Mesodermal cell (in vitro differentiated cells): ENCODE data around the gene TAPT1.

ENCODE experiments used
- H3K27ac ChIP-seq: 2 replicates; pipeline ENCODE4 v1.7.0; 2013; ENCODE audit warnings: mild to moderate bottlenecking, low read depth, low read length, moderate library complexity; ENCODE audit not compliant: severe bottlenecking
- H3K36me3 ChIP-seq: 2 replicates; pipeline ENCODE4 v1.7.1; 2013; ENCODE audit warnings: mild to moderate bottlenecking, low read length, moderate library complexity; ENCODE audit not compliant: control insufficient read depth, insufficient read depth
- H3K4me1 ChIP-seq: one replicate; pipeline ENCODE4 v1.7.1; 2013; ENCODE audit warnings: mild to moderate bottlenecking, low read length; ENCODE audit not compliant: insufficient read depth, control insufficient read depth, poor library complexity, severe bottlenecking
- H3K4me3 ChIP-seq: 2 replicates; pipeline ENCODE4 v1.7.0; 2013; ENCODE audit warnings: low read length, control low read depth, mild to moderate bottlenecking; ENCODE audit not compliant: insufficient read depth, poor library complexity, severe bottlenecking; ENCODE audit errors: extremely low read depth
- H3K9me3 ChIP-seq: 2 replicates; pipeline ENCODE4 v1.7.1; 2013; ENCODE audit warnings: mild to moderate bottlenecking, low read length, moderate library complexity; ENCODE audit not compliant: control insufficient read depth
- WGBS, 2 experiments: methylation state at CpG; one replicate each; pipeline ENCODE4 v1.1.5; 2013; ENCODE audit warnings: missing lambda C conversion rate in 2 of 2; ENCODE audit not compliant: insufficient coverage in 2 of 2; 5-methylcytosine and 5-hydroxymethylcytosine counted together

TAPT1 gene

DNA sequence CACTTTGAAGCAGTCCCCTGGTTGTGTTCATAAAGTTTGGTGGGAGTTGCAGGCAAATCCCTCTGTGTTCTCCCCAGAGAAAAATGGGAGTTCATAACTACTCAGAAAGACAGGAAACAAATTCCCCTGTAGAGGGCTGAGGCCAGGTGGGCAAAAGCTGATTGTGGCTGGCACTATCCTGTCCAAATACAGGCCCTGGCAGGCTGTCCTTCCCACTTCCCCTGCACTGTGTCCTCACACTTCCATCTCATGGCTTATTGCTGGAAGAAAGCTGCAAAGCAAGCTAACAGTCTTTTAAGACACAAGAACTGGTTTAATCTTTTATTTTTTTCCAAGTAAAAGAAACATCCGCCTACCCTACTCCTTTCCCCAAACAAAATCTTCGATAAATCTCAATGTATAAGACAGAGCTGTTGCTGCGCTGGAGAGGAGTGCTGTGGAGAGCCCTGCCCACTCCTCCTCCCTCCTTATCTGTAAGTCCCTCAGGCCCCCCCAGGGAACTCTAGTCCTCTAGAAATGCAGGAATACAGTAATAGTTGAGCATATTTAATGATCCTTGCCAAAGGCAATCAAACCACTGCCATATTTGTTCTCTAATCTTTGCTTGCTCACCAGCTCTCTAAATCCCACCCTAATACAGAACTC, 14.0 kb downstream of the TAPT1 start:
- Histone ChIP-seq H3K27ac (no peak overlapping the region), H3K4me1 (no peaks in the 10 kb centered on the region), H3K36me3 (no peaks in the 10 kb centered on the region), H3K4me3 (no peak overlapping the region), H3K9me3 (no peaks in the 10 kb centered on the region)
- WGBS, 2 experiments, result 100% methylated on average over 1 to 3 of the region's 3 CpGs

DNA sequence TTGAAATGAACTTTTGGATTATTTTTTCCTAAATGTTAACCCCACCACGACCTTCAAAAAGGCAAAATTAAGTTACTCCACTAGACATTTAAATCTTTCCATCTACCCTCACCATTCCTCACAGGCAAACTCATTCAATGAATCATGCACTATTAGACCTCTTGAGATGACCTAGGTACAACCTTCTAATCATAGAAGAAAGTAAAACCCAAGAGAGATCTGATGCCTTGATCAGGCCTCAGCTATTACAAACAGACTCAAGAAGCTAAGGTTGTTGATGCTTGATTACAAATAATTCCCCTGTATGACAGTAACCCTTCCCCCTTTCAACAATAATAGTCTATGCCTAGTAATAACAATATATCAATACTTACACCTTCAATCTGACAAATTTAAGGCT, 18.9 kb downstream of the TAPT1 start:
- Histone ChIP-seq H3K36me3 (no peaks in the 10 kb centered on the region), H3K9me3 (no peaks in the 10 kb centered on the region), H3K4me3 (no peak overlapping the region), H3K27ac (no peak overlapping the region), H3K4me1 (no peaks in the 10 kb centered on the region)
- 50 to 100% methylated on average over 1 of the region's 1 CpG for WGBS, 2 experiments

DNA sequence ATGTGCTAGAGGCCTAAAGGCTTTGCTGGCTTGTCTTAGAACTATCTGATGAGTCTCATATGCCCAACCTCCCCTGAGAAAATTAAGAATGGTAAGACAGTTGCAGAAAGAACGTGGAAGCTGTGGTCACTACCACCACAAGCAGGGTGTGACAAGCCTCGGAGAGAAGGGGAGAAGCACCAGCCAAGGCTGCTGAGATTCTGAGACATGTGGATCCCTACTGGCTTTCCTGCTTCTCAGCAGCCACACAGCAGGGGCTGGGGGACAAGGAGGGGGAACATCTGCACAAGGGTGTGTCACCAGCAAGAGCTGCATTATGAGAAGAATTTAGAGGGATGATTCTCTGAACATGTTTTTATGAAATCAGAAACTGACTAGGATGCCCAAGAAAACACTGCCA, 19.4 kb downstream of the TAPT1 start:
- Histone ChIP-seq H3K27ac (no peak overlapping the region), H3K4me1 (no peaks in the 10 kb centered on the region), H3K36me3 (no peaks in the 10 kb centered on the region), H3K4me3 (no peak overlapping the region), H3K9me3 (no peaks in the 10 kb centered on the region)
- WGBS, 2 experiments, result 50 to 57% methylated on average over 2 of the region's 2 CpGs

DNA sequence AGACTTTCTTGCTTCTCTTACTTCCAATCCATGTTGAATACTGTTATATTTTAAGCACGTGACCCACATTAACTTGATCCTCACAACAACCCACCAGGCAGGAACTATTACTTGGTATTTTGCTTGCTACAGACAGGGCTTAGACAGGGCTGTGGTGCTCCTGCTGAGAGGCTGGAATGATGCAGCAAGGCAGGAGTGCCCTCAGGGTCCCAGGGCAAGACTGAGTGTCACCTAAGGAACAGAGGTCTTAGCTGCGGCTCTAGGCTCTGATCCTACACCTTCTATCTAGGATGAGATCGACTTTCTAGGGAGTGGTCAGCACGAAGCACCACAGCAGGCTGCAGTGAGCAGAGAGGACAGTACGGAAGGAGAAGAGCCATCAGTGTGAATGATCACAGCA, 20.0 kb downstream of the TAPT1 start:
- 45 to 74% methylated on average over 2 to 5 of the region's 5 CpGs for WGBS, 2 experiments
- H3K27ac ChIP-seq, result no peak overlapping the region
- H3K4me3 ChIP-seq, result no peak overlapping the region
- H3K9me3 ChIP-seq, result no peaks in the 10 kb centered on the region
- H3K4me1 ChIP-seq, result no peaks in the 10 kb centered on the region
- no peaks in the 10 kb centered on the region for H3K36me3 ChIP-seq

DNA sequence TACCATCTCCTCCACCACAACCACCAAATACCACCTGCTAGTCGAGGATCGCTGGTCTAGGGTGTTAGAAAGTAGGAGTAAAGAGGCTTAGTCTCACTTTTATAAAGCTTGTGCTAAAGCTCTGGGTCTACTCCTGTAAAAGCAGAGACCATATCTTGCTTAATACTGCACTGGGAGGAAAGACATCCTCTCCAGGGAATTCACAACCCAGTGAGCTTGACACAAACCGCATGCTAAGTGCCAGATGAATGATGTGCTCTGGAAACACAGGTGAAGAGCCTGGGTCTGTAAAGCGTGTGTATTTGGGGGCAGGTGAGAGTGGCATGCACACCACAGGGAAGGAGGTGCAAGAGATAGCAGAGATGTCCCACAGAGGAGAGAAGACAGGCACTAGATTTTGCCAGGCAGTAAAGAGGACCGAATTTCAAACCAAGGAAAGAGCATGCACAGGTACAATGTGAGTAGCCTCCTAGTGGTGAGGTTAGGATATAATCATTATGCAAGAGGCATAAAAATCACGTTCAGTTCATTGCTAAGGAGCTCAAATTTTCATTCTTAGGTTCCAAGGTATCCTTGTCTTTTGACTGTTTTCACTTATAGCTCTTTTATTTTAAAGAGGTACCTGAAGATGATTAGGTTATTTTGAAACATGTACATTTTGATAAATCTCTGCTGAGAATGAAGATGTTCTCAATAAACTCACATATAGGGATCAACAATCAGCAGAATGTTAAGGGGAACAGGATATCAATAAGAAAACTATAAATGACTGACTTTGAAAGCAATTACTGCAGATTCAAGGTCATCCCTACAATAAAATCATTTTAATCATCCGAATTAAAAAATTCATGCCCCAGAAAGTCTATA, 20.7 kb downstream of the TAPT1 start:
- no peaks in the 10 kb centered on the region for H3K9me3 ChIP-seq
- 67 to 71% methylated on average over 4 of the region's 7 CpGs for WGBS, 2 experiments
- H3K27ac ChIP-seq, result no peak overlapping the region
- no peak overlapping the region for H3K4me3 ChIP-seq
- no peaks in the 10 kb centered on the region for H3K4me1 ChIP-seq
- H3K36me3 ChIP-seq, result no peaks in the 10 kb centered on the region

DNA sequence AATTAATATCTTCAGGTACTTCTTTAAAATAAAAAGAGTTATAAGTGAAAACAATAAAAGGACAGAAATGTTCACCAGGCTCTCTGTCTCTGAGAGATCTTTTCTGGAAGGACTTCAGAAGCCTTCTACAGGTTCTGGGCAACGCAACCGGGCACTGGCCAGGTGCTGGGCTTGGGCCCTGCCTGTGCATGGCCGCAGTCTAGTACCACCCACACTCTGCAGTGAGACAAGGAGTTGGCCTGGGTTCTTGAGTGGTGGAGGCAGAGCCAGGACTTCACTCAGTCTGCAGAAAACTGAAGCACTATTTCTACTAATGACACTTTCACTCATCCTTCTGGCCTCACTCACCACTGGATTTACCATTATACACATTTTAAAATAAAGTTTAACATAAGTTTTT, 21.8 kb downstream of the TAPT1 start:
- H3K27ac ChIP-seq, result no peak overlapping the region
- H3K4me1 ChIP-seq, result no peaks in the 10 kb centered on the region
- no peak overlapping the region for H3K4me3 ChIP-seq
- no peaks in the 10 kb centered on the region for H3K9me3 ChIP-seq
- no peaks in the 10 kb centered on the region for H3K36me3 ChIP-seq
- 94 to 100% methylated on average over 1 to 2 of the region's 3 CpGs for WGBS, 2 experiments

DNA sequence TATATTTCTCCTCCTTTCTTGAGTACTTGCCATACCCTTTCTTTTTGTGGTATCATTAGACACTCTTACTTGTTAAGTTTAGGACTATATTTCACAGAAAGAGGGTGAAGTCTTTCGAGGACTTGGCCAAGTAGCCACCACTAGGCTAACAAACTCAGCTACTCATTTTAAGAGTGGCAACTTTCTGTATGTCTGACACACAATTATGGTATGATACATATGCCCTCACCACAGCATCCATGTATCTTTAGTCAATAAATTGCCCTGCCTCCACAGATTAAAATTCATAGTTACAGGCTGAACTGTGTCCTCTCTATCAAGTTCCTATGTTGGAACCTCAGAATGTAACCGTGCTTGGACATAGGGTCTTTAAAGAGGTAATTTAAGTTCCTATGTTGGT, 23.2 kb downstream of the TAPT1 start:
- H3K4me1 ChIP-seq, result no peaks in the 10 kb centered on the region
- no peaks in the 10 kb centered on the region for H3K36me3 ChIP-seq
- no peaks in the 10 kb centered on the region for H3K9me3 ChIP-seq
- H3K27ac ChIP-seq, result no peak overlapping the region
- 80 to 100% methylated on average over 1 of the region's 2 CpGs for WGBS, 2 experiments
- H3K4me3 ChIP-seq, result no peak overlapping the region

DNA sequence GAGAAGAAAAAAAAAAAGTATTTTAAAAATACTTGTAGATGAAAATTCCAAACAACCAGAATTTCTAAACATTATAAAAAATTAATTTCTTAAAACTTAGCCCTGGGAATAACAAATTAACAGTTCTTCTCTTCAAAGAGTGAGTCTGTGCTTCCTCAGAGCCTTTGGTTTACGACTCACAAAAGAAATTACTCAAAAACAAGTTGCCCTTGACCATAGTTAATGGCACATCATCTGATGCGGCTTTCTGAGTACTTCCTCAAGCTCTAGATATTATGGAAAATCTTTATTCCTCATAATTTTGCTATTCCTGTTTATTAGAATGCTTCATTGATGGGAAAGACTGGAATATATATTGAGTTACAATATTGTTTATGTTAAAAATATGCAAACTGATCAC, 23.7 kb downstream of the TAPT1 start:
- H3K4me3 ChIP-seq, result no peak overlapping the region
- H3K36me3 ChIP-seq, result no peaks in the 10 kb centered on the region
- no peak overlapping the region for H3K27ac ChIP-seq
- H3K4me1 ChIP-seq, result no peaks in the 10 kb centered on the region
- H3K9me3 ChIP-seq, result no peaks in the 10 kb centered on the region
- WGBS, 2 experiments, result 86 to 100% methylated on average over 1 of the region's 2 CpGs

DNA sequence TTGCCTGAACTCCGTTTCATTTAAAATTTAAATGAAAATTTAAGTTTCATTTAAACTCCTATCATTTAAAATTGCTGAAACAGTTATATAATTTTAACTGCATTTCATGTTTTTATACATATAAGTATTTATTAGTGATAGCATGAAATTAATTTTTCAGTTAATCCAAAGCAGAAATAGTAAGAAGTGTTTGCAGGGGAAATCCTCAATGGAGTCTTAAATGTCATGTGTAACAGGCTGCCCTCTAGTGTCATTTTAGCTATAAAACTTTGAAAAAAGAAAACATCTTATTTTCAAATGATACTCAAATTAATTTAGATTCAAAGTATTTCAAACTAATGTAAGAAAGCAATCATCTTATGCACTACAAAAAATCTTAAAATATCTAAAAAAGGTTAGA, 27.2 kb downstream of the TAPT1 start:
- Histone ChIP-seq H3K9me3 (no peaks in the 10 kb centered on the region), H3K36me3 (no peaks in the 10 kb centered on the region), H3K4me3 (no peak overlapping the region), H3K27ac (no peak overlapping the region), H3K4me1 (peaks cover 4% of the 10 kb centered on the region)
- WGBS, 2 experiments, result no CpG with 5 or more reads among the region's 1 CpG

DNA sequence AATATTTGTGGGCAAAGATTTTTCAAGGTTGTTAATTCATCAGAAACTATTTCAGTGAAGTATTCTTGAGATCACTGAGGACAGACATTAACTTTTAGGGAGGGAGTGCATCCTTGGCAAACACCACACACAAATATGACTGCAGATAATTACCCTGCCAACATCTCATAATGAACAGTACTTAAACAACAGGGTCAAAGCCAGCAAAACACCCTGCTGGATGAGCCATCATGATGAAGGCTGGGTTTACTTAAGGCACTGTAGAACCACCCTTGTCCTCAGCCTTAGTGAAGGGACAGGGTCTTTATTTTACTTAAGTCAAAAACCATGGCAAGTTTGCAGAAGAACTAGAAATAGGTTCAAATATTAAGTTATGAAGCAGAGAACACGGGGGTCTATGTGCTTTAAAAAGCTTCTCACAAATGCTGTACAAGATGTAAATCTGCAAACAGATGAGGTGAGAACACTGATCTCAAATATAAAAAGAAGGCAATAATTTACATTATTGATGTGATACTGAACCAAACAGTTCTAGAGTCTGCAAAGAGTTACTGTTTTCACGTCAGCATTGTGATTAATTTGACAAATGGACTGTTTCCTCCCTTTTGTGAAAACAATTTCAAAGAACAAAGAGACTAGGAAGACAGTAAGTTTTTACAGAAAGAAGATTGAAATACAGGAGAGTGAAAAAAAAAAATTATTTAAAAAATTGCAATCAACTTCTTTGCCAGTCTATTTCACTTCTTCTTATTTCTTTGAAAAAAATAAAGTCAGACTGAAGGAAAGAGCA, 28.2 kb downstream of the TAPT1 start:
- H3K4me1 ChIP-seq, result peaks cover 4% of the 10 kb centered on the region
- no peak overlapping the region for H3K27ac ChIP-seq
- no peaks in the 10 kb centered on the region for H3K9me3 ChIP-seq
- no peak overlapping the region for H3K4me3 ChIP-seq
- no peaks in the 10 kb centered on the region for H3K36me3 ChIP-seq
- 60 to 80% methylated on average over 1 of the region's 2 CpGs for WGBS, 2 experiments
